ENCODE measurements around the gene F7.

The F7 gene

GRCh38 chr13:113061796-113062425, 43.7 kb upstream of the F7 start:
- Histone ChIP-seq H3K9me3 (ENCODE audit: low read depth, low read length) (no peaks in the 10 kb centered on the region), H3K9ac (ENCODE audit: insufficient read length) (no peak overlapping the region), H3K4me3 (no peak overlapping the region), H3K27ac (no peak overlapping the region), H3K36me3 (ENCODE audit: insufficient read depth, low read length) (no peaks in the 10 kb centered on the region)
- TF ChIP-seq POLR2AphosphoS5 (IDR thresholded peaks at IDR 0.05; ENCODE audit: borderline replicate concordance, low read depth, low read length) (no peak), FOXP2 (optimal IDR thresholded peaks at IDR 0.05; ENCODE audit: control extremely low read depth, extremely low read length, insufficient read depth) (no peak), EZH2 (IDR thresholded peaks at IDR 0.05) (no peak)
- no peak for DNase-seq (ENCODE audit: low read depth, low spot score)

DNA sequence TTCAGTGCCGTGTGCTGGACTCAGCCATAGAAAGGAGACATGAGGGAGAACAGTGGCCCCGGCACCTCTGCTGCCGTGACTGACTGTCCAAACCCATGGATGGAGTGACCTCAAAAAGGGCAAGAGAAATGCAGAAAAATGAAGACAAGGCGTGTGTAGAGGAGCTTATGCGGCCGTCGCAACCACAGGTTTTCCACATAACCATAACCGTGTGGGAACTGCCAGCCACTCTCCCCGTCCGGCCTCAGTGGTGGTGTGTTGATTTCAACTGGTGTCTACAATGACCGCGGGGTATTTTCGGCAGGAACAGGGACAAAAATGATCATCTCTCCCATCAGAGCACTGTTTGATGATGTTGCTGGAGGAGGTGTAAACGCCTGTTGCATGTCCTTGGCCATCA, 42.9 kb upstream of the F7 start:
- H3K9ac ChIP-seq (ENCODE audit: insufficient read length) = no peak overlapping the region
- DNase-seq (ENCODE audit: low read depth, low spot score) = no peak
- TF ChIP-seq POLR2AphosphoS5 (IDR thresholded peaks at IDR 0.05; ENCODE audit: borderline replicate concordance, low read depth, low read length) (no peak), FOXP2 (optimal IDR thresholded peaks at IDR 0.05; ENCODE audit: control extremely low read depth, extremely low read length, insufficient read depth) (no peak), EZH2 (IDR thresholded peaks at IDR 0.05) (no peak)

DNA sequence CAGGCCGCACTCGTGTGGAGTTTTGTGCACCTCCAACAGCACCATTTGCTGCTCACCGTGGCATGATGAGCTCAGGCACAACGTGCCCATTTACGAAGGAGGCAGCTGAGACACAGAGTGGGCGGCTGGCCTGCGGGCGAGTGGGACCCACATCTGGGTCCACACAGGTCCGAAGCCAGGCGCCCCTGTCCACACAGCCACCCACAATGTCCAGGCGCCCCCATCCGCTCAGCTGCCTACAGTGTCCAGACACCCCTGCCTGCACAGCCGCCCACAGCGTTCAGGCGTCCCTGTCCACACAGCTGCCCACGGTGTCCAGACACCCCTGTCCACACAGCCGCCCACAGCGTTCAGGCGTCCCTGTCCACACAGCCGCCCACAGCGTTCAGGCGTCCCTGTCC, 42.5 kb upstream of the F7 start:
- Histone ChIP-seq H3K27ac (no peak overlapping the region), H3K4me3 (no peak overlapping the region), H3K36me3 (ENCODE audit: insufficient read depth, low read length) (no peaks in the 10 kb centered on the region), H3K9ac (ENCODE audit: insufficient read length) (no peak overlapping the region), H3K9me3 (ENCODE audit: low read depth, low read length) (no peaks in the 10 kb centered on the region)
- no peak for DNase-seq (ENCODE audit: low read depth, low spot score)
- TF ChIP-seq POLR2AphosphoS5 (IDR thresholded peaks at IDR 0.05; ENCODE audit: borderline replicate concordance, low read depth, low read length) (no peak), FOXP2 (optimal IDR thresholded peaks at IDR 0.05; ENCODE audit: control extremely low read depth, extremely low read length, insufficient read depth) (no peak), EZH2 (IDR thresholded peaks at IDR 0.05) (no peak)

More for the DNA sequence above, 42.9 kb upstream of the F7 start:
- Histone ChIP-seq H3K9me3 (ENCODE audit: low read depth, low read length) (no peaks in the 10 kb centered on the region), H3K36me3 (ENCODE audit: insufficient read depth, low read length) (no peaks in the 10 kb centered on the region), H3K27ac (no peak overlapping the region), H3K4me3 (no peak overlapping the region)

DNA sequence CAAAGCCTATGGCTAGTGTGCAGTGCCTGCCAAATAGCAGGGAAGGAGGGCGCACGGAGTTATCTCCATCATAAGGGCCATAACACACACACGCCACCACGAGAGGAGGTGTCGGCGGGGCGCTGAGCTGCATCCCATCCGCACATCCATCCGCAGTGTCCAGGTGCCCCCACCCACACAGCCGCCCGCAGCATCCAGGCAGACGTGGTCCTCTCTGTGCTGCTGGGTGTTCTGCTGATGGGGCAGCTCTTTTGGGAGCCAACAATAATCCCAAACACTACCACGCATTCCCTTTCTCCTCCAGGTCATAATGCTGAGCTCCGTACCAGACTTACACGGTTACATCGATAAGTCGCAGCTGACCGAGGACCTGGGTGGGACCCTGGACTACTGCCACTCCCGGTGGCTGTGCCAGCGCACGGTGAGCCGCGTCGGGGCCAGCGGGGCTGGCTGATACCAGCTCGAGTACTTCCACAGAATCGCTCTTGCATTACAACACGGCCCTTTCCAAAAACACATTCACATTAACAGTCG, 41.5 kb upstream of the F7 start:
- no peak for TF ChIP-seq EZH2 (IDR thresholded peaks at IDR 0.05)
- no peak for TF ChIP-seq FOXP2 (optimal IDR thresholded peaks at IDR 0.05; ENCODE audit: control extremely low read depth, extremely low read length, insufficient read depth)
- no peak for TF ChIP-seq POLR2AphosphoS5 (IDR thresholded peaks at IDR 0.05; ENCODE audit: borderline replicate concordance, low read depth, low read length)
- DNase-seq (ENCODE audit: low read depth, low spot score) = no peak
- Histone ChIP-seq H3K36me3 (ENCODE audit: insufficient read depth, low read length) (no peaks in the 10 kb centered on the region), H3K4me3 (no peak overlapping the region), H3K9ac (ENCODE audit: insufficient read length) (no peak overlapping the region), H3K9me3 (ENCODE audit: low read depth, low read length) (no peaks in the 10 kb centered on the region), H3K27ac (no peak overlapping the region)

- no peak for TF ChIP-seq POLR2AphosphoS5 (IDR thresholded peaks at IDR 0.05; ENCODE audit: borderline replicate concordance, low read depth, low read length)
- TF ChIP-seq EZH2 (IDR thresholded peaks at IDR 0.05) = no peak
- no peak for TF ChIP-seq FOXP2 (optimal IDR thresholded peaks at IDR 0.05; ENCODE audit: control extremely low read depth, extremely low read length, insufficient read depth)
- Histone ChIP-seq H3K9ac (ENCODE audit: insufficient read length) (no peak overlapping the region), H3K9me3 (ENCODE audit: low read depth, low read length) (no peaks in the 10 kb centered on the region), H3K4me3 (no peak overlapping the region), H3K36me3 (ENCODE audit: insufficient read depth, low read length) (no peaks in the 10 kb centered on the region), H3K27ac (no peak overlapping the region)
- no peak for DNase-seq (ENCODE audit: low read depth, low spot score)
Measured at GRCh38 chr13:113064534-113065405, 40.8 kb upstream of the F7 start.

GRCh38 chr13:113065406-113066141, 40.0 kb upstream of the F7 start:
- Histone ChIP-seq H3K9me3 (ENCODE audit: low read depth, low read length) (no peaks in the 10 kb centered on the region), H3K4me3 (no peak overlapping the region), H3K27ac (no peak overlapping the region), H3K36me3 (ENCODE audit: insufficient read depth, low read length) (no peaks in the 10 kb centered on the region), H3K9ac (ENCODE audit: insufficient read length) (no peak overlapping the region)
- DNase-seq (ENCODE audit: low read depth, low spot score) = no peak
- no peak for TF ChIP-seq POLR2AphosphoS5 (IDR thresholded peaks at IDR 0.05; ENCODE audit: borderline replicate concordance, low read depth, low read length)
- TF ChIP-seq EZH2 (IDR thresholded peaks at IDR 0.05) = no peak
- no peak for TF ChIP-seq FOXP2 (optimal IDR thresholded peaks at IDR 0.05; ENCODE audit: control extremely low read depth, extremely low read length, insufficient read depth)

- H3K9ac ChIP-seq (ENCODE audit: insufficient read length) = no peak overlapping the region
- no peak overlapping the region for H3K4me3 ChIP-seq
- no peak for DNase-seq (ENCODE audit: low read depth, low spot score)
Measured at GRCh38 chr13:113066142-113066455, 39.5 kb upstream of the F7 start.

GRCh38 chr13:113066746-113067145, 38.8 kb upstream of the F7 start:
- no peak overlapping the region for H3K9ac ChIP-seq (ENCODE audit: insufficient read length)
- H3K36me3 ChIP-seq (ENCODE audit: insufficient read depth, low read length) = no peaks in the 10 kb centered on the region
- no peak overlapping the region for H3K27ac ChIP-seq
- no peak overlapping the region for H3K4me3 ChIP-seq
- TF ChIP-seq POLR2AphosphoS5 (IDR thresholded peaks at IDR 0.05; ENCODE audit: borderline replicate concordance, low read depth, low read length) = no peak
- no peak for TF ChIP-seq EZH2 (IDR thresholded peaks at IDR 0.05)
- no peak for TF ChIP-seq FOXP2 (optimal IDR thresholded peaks at IDR 0.05; ENCODE audit: control extremely low read depth, extremely low read length, insufficient read depth)
- DNase-seq (ENCODE audit: low read depth, low spot score) = no peak
- no peaks in the 10 kb centered on the region; the same call in 1 of the 2 replicates for H3K9me3 ChIP-seq (ENCODE audit: low read depth, low read length)

More at GRCh38 chr13:113066142-113066455, 39.5 kb upstream of the F7 start:
- Histone ChIP-seq H3K9me3 (ENCODE audit: low read depth, low read length) (no peaks in the 10 kb centered on the region), H3K27ac (no peak overlapping the region), H3K36me3 (ENCODE audit: insufficient read depth, low read length) (no peaks in the 10 kb centered on the region)
- no peak for TF ChIP-seq FOXP2 (optimal IDR thresholded peaks at IDR 0.05; ENCODE audit: control extremely low read depth, extremely low read length, insufficient read depth)
- no peak for TF ChIP-seq EZH2 (IDR thresholded peaks at IDR 0.05)
- no peak for TF ChIP-seq POLR2AphosphoS5 (IDR thresholded peaks at IDR 0.05; ENCODE audit: borderline replicate concordance, low read depth, low read length)
